GM23248 (cell line): ENCODE data around the gene AQP10.

ENCODE experiments used
- EZH2 ChIP-seq: fragments of 200-600 bp; sonication (generic); IDR thresholded peaks from 2 replicates; pipeline ENCODE4 v1.6.1; 2018; ENCODE audit warnings: antibody characterized with exemption, mild to moderate bottlenecking; ENCODE audit not compliant: insufficient read depth, poor library complexity, severe bottlenecking
- EZH2phosphoT487 ChIP-seq: fragments of 200-600 bp; sonication (generic); IDR thresholded peaks from 2 replicates; pipeline ENCODE4 v1.6.1; 2018; ENCODE audit warnings: antibody characterized with exemption, moderate library complexity, mild to moderate bottlenecking, low read depth; ENCODE audit not compliant: insufficient read depth

GRCh38 chr1:154290921-154291320, 30.0 kb upstream of the AQP10 start:
- TF ChIP-seq EZH2 (no peak), EZH2phosphoT487 (no peak)
